Measurements from ENCODE around the gene NOSTRIN.
"Not testable (repeated sequence)": the region's sequence is repeated elsewhere in the genome, so short reads cannot be mapped to it uniquely, and the experiment has no call there.

The NOSTRIN gene

GRCh38 chr2:168819829-168820489 is 17.5 kb downstream of the NOSTRIN start:
- no peak for DNase-seq

DNA sequence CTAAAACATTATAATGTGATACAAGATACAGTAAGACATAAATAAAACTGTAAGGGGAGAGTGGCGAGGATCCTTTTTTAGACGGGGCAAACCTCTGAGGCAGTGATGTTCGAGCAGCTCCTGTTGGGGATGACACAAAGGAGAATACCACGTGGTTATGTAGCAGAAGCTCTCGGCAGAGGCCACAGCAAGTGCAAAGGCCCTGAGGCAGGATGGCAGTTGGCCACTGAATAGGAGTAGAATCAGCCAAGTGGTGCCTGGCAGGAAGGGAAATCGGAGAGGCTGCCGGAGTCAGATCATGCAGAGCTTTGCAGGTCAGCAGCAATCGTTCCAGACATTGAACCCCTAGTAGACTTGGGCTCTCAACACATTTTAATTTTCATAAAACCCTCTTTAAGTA is 19.1 kb downstream of the NOSTRIN start:
- no peak for DNase-seq

GRCh38 chr2:168821992-168822391 is 19.6 kb downstream of the NOSTRIN start:
- no peak for DNase-seq

DNA sequence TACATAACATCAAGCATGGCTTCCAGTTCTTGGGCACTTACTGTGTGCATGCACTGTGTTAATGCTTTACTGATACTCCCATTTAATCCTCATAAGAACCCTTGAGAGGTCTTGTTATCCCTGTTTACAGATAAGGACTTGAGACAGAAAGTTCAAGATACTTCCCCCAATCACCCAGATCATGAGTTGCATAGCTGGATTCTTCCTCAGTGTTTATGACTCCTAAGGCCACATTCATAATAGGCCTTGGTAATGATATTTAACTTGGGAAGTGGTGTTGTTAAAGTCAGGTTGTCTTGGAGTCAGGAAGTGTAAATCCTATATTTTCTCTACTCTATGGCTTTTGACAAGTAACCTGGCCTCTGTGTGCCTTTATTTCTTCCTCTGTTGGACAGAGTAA is 22.7 kb downstream of the NOSTRIN start:
- no peak for DNase-seq

DNA sequence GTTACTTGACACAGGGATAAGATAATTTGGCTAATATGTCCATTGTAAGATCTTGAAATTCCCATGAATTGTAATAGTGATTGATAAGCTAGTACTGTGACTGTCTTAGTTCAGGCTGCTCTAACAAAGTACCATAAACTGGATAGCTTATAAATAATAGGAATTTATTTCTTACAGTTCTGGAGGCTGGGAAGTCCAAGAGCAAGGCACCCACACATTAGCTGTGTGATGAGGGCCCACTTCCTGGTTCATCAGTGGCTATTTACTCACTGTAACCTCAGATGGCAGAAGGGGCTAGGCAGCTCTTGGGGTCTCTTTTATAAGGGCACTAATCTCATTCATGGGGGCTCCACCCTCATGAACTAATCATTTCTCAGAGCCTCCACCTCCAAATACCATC is 28.5 kb downstream of the NOSTRIN start:
- no peak for DNase-seq

- no peak for DNase-seq
Measured at GRCh38 chr2:168831662-168832061, 29.2 kb downstream of the NOSTRIN start.

DNA sequence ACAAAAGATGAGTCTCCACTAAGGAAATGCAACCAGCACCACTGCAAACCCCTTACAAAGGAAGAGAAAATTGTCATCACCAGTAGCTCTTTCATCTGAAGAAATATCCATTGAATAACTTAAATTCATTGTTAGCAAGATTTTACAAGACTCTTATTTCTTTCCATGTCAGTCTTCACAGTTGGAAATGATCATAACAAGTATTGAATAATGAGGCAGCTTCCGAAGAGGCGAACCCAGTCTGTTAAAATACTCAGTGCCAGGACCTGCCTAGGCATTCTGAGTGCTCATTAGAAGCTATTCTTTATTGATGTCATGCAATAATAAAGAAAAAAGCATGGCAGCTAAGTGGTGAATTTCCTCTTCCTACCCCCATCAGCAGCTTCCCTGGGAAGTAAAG is 33.5 kb downstream of the NOSTRIN start:
- DNase-seq = no peak

- DNase-seq = no peak
Measured at GRCh38 chr2:168841445-168841844, 39.0 kb downstream of the NOSTRIN start.

GRCh38 chr2:168843253-168843652 is 40.8 kb downstream of the NOSTRIN start:
- no peak for DNase-seq

- DNase-seq = no peak
Measured at GRCh38 chr2:168848225-168848624, 45.8 kb downstream of the NOSTRIN start.

DNA sequence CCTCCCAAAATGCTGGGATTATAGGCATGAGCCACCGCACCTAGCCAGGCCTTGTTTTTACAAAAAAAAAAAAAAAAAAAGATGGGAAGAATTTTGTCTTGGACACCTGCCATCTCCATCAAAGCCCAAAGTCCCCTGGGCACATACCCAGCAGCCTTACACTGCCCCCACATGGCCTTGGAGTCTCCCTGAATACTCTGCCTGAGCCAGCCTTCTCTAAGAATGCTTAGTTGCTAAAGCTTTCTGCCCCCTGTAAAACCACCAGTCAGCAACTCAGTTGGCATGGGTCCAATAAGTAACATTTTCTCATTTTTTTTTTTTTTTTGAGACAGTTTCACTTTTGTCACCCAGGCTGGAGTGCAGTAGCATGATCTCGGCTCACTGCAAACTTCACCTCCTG is 47.2 kb downstream of the NOSTRIN start:
- DNase-seq = no peak

DNA sequence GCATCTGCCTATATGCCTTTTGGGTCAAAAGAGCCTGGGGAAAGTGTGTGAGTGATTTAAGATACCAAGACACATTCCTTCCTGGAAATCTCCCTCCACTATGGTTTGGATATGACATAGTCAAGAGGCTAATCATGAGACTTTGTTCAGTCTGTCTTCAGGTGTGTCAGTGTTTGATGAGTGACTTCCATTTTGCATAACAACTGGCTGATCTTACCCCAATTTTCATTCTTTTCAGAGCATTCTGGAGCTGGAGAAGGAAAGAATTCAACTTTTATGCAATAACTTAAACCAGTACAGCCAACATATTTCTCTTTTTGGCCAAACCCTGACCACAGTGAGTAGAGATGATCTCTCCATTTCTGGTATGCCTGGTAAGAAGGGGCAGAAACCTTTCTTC is 48.4 kb downstream of the NOSTRIN start:
- DNase-seq = no peak

- no peak for DNase-seq
Measured at GRCh38 chr2:168851674-168852320, 49.4 kb downstream of the NOSTRIN start.

GRCh38 chr2:168852481-168852880 is 50.0 kb downstream of the NOSTRIN start:
- no peak for DNase-seq

- no peak for DNase-seq
Measured at GRCh38 chr2:168853471-168853870, 51.0 kb downstream of the NOSTRIN start.

DNA sequence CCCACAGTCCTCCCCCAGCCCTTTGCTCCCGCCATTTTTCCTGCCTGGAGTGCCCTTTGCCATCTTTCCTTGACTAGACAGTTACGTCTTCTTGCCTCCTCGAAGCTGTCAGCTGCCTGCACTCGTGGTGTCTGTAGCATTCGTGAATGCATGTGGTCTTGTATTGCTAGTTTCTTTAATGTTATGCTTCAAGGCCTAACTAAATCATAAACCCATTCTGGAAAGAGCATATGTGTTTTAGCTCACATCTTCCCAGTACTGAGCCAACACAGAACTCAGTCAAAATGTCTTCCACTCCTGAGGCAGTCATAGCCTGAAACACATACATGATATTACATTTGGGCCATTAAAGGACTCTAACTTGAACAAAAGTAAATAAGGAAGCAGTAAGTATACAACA is 52.2 kb downstream of the NOSTRIN start:
- DNase-seq = no peak

DNA sequence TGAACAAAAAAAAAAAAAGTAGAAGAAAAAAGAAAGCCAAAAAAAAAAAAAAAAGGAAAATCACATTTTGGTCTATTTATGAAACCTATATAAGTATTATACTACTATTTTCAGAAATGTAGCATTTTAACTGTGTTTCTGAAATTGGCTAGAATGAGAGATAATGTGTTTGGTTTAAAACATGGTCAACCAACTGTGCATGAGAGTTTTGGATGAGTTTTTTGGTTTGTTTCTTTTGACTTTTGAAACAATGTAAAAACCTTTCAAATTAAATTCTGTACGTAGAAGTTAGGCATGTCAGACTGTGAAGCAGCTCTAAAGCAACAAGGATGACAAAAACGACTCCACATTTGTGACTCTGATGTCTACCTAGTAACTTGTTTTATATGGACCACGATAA is 53.2 kb downstream of the NOSTRIN start:
- no peak for DNase-seq

DNA sequence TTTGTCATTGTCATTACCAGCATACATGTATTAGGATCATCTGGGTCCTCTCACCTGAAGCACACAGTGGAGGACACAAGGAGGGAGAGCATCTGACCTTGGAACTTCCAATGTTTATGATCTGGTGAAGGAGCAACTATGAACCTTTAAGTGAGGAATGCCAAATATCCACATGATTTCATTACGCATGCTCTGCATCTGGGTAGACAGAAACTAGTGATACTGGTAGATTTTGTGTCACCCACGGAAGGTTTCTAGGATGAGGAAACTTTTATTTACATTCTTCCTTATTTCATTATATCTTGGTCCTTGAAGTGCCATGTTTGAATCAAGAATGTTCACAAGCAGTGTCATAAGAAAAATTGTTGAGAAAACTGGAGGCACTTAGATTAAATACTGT is 55.7 kb downstream of the NOSTRIN start:
- DNase-seq = no peak

GRCh38 chr2:168867164-168867563 is 64.7 kb downstream of the NOSTRIN start:
- not testable (repeated sequence) for DNase-seq

DNA sequence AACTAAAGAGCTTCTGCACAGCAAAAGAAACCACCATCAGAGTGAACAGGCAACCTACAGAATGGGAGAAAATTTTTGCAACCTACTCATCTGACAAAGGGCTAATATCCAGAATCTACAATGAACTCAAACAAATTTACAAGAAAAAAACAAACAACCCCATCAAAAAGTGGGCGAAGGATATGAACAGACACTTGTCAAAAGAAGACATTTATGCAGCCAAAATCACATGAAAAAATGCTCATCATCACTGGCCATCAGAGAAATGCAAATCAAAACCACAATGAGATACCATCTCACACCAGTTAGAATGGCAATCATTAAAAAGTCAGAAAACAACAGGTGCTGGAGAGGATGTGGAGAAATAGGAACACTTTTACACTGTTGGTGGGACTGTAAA is 67.9 kb downstream of the NOSTRIN start:
- not testable (repeated sequence) for DNase-seq

DNA sequence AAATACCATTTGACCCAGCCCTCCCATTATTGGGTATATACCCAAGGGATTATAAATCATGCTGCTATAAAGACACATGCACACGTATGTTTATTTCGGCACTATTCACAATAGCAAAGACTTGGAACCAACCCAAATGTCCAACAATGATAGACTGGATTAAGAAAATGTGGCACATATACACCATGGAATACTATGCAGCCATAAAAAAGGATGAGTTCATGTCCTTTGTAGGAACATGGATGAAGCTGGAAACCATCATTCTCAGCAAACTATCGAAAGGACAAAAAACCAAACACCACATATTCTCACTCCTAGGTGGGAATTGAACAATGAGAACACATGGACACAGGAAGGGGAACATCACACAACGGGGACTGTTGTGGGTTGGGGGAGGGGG is 68.4 kb downstream of the NOSTRIN start:
- not testable (repeated sequence) for DNase-seq

- DNase-seq = no peak
Measured at GRCh38 chr2:168874368-168875054, 72.1 kb downstream of the NOSTRIN start.

DNA sequence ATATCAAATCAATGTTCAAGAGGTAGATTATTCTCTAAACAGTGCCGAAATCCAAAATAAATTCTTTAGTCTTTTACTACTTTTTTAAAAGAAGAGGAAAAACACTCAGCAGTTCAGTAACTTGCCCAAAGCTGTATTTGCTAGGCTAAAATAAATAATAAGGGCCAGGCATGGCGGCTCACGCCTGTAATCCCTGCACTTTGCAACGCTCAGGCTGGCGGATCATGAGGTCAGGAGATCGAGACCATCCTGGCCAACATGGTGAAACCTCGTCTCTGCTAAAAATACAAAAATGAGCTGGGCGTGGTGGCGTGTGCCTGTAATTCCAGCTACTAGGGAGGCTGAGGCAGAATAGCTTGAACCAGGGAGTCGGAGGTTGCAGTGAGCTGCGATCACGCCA is 79.7 kb downstream of the NOSTRIN start:
- not testable (repeated sequence) for DNase-seq

DNA sequence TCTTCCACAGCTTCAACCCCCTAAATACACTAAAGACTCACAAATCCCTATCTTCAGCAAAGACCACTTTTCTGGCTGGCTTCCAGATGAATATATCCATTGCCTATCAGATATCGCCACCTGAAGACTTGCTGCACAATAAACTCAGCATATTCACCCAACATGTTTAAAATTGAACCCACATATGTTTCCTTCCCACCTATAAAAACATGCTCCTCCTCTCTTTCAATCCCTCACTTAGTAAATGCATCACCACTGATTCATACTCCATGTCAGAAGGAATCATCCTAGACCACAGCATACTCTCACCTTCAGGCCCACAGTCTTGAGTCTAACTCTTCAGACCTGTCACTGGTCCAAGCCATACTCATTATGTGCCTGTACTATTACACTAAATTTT is 82.5 kb downstream of the NOSTRIN start:
- no peak for DNase-seq
